GM18868 (cell line): ENCODE results near the gene OGT.
"Not testable (repeated sequence)": the region's sequence is repeated elsewhere in the genome, so short reads cannot be mapped to it uniquely, and the experiment has no call there.

Experiments
- ATAC-seq: cut with Tn5 transposase; IDR thresholded peaks from one replicate; pipeline ENCODE4 v1.9.1; 2021; ENCODE audit warnings: mild to moderate bottlenecking, moderate library complexity; ENCODE audit not compliant: unreplicated experiment

The OGT gene

GRCh38 chrX:71579990-71580380 lies 47.1 kb downstream of the OGT start:
- no peak for ATAC-seq

- no peak for ATAC-seq
Measured at GRCh38 chrX:71581210-71581609, 48.3 kb downstream of the OGT start.

- no peak for ATAC-seq
Measured at GRCh38 chrX:71586929-71587328, 54.0 kb downstream of the OGT start.

GRCh38 chrX:71593210-71593609 lies 60.3 kb downstream of the OGT start:
- not testable (repeated sequence) for ATAC-seq

GRCh38 chrX:71599965-71600364 lies 67.1 kb downstream of the OGT start:
- ATAC-seq, result no peak

GRCh38 chrX:71603618-71604017 lies 70.7 kb downstream of the OGT start:
- ATAC-seq, result no peak

GRCh38 chrX:71604141-71604540 lies 71.2 kb downstream of the OGT start:
- ATAC-seq, result no peak

- ATAC-seq, result no peak
Measured at GRCh38 chrX:71604796-71605568, 72.1 kb downstream of the OGT start.

- no peak for ATAC-seq
Measured at GRCh38 chrX:71606536-71607216, 73.8 kb downstream of the OGT start.

GRCh38 chrX:71607488-71607887 lies 74.6 kb downstream of the OGT start:
- no peak for ATAC-seq

GRCh38 chrX:71609095-71609750 lies 76.3 kb downstream of the OGT start:
- no peak for ATAC-seq

- ATAC-seq, result not testable (repeated sequence)
Measured at GRCh38 chrX:71611736-71612135, 78.8 kb downstream of the OGT start.

GRCh38 chrX:71612256-71612655 lies 79.4 kb downstream of the OGT start:
- ATAC-seq, result no peak

- ATAC-seq, result no peak
Measured at GRCh38 chrX:71615056-71615455, 82.2 kb downstream of the OGT start.

- no peak for ATAC-seq
Measured at GRCh38 chrX:71615954-71616353, 83.0 kb downstream of the OGT start.

- no peak for ATAC-seq
Measured at GRCh38 chrX:71616672-71617529, 84.0 kb downstream of the OGT start.

- no peak for ATAC-seq
Measured at GRCh38 chrX:71617742-71618141, 84.8 kb downstream of the OGT start.

- ATAC-seq, result peak; percentile 77
Measured at GRCh38 chrX:71618303-71618721, 85.4 kb downstream of the OGT start, which contains the start of gene CXCR3. Gene CXCR3 (minus strand): TSS chrX:71618511. CDS start chrX:71618449, 62 bp downstream.

GRCh38 chrX:71618787-71619186 lies 85.9 kb downstream of the OGT start:
- no peak for ATAC-seq

GRCh38 chrX:71619193-71619592 lies 86.3 kb downstream of the OGT start:
- no peak for ATAC-seq

- no peak for ATAC-seq
Measured at GRCh38 chrX:71619986-71620385, 87.1 kb downstream of the OGT start.
